ENCODE data around the gene FBXW12.

- TF ChIP-seq CTCF (IDR thresholded peaks at IDR 0.05) (peak; percentile 97 to 99 (median 99)), POLR2A (IDR thresholded peaks at IDR 0.05) (peak; percentile 21), EP300 (IDR thresholded peaks at IDR 0.05) (no peak)
Measured at GRCh38 chr3:48435774-48436476, 63.9 kb downstream of the FBXW12 start.

Measured in ovary (tissue), 3 donors.